HCT116 (cell line): ENCODE data around the gene IPO8. TPM values are rescaled to one million over a fixed set of nuclear protein-coding genes. Genes with fewer than 3 reads are reported as not detected.
A peak's percentile ranks its signal among the peaks of the same experiment; 100 is the strongest.

Experiments used
- ATAC-seq: fragments of 200-7000 bp; cut with Tn5 transposase; 2 replicates; pipeline ENCODE4 v1.9.1; 2020; ENCODE audit warnings: mild to moderate bottlenecking, moderate library complexity
- BruUV-seq: library from RNA; stranded (reverse); fragments of 400-500 nt; replicated peaks from 2 replicates; lab custom pipeline; 2021; lab: Mats Ljungman, UMichigan
- CTCF ChIA-PET: fragments of 300-600 bp; sonication (Branson Sonifier 250); formaldehyde crosslinking; loops from one replicate; lab custom pipeline; 2021; ENCODE audit warnings: antibody characterized with exemption; lab: Charles Lee
- POLR2A ChIA-PET: fragments of 300-600, 350-600 bp; sonication (Branson Sonifier 250); formaldehyde crosslinking; loops from one replicate; lab custom pipeline; 2021; ENCODE audit warnings: antibody characterized with exemption; lab: Charles Lee
- RAD21 ChIA-PET, 2 experiments: fragments of 300-600 bp; sonication (Branson Sonifier 250); formaldehyde crosslinking; loops; one replicate each; lab custom pipeline; 2023; ENCODE audit warnings: low total read pairs in 2 of 2; ENCODE audit not compliant: uncharacterized antibody in 2 of 2, unreplicated experiment in 2 of 2, low non-redundant PET in 1 of 2; lab: Charles Lee
- DNase-seq: peaks from one replicate; pipeline ENCODE4 v3.0.0-alpha.2; 2010; ENCODE audit warnings: low read depth, low spot score
- H2AFZ ChIP-seq: fragments of 200-600 bp; shearing (Covaris generic), sonication (generic); 2 replicates; pipeline ENCODE4 v1.6.1; 2017; ENCODE audit warnings: low read depth, mixed run types, mixed read lengths, antibody characterized with exemption, low read length; ENCODE audit not compliant: poor library complexity, severe bottlenecking
- H3K27ac ChIP-seq: 2 replicates; pipeline ENCODE4 v1.5.1; 2012; ENCODE audit warnings: low read depth, low read length
- H3K27me3 ChIP-seq: fragments of 200-600 bp; sonication (generic); 2 replicates; pipeline ENCODE4 v1.6.1; 2016; ENCODE audit warnings: mixed run types, low read length, mixed read lengths; ENCODE audit not compliant: insufficient read depth
- H3K36me3 ChIP-seq, 2 experiments: fragments of 200-500 bp in 1 of 2; fragments of 200-600 bp in 1 of 2; sonication (Bioruptor generic) in 1 of 2; sonication (generic) in 1 of 2; 2 replicates each; pipeline versions ENCODE4 v1.5.1 to v1.6.1; 2014 to 2016; ENCODE audit warnings: low read length in 2 of 2, inconsistent platforms in 1 of 2, mixed read lengths in 1 of 2, mixed run types in 1 of 2; ENCODE audit not compliant: insufficient read depth in 2 of 2, control insufficient read depth in 1 of 2
- H3K4me1 ChIP-seq, 2 experiments: fragments of 200-600 bp in 1 of 2; sonication (generic) in 1 of 2; 2 replicates each; pipeline versions ENCODE4 v1.5.1 to v1.6.1; 2012 to 2017; ENCODE audit warnings: low read length in 2 of 2, inconsistent platforms in 1 of 2, mild to moderate bottlenecking in 1 of 2, mixed read lengths in 1 of 2, mixed run types in 1 of 2, moderate library complexity in 1 of 2; ENCODE audit not compliant: insufficient read depth in 2 of 2, control insufficient read depth in 1 of 2
- H3K4me2 ChIP-seq: fragments of 200-600 bp; sonication (generic); 2 replicates; pipeline ENCODE4 v1.6.1; 2017; ENCODE audit warnings: mixed run types, low read length, mixed read lengths
- H3K4me3 ChIP-seq, 2 experiments: fragments of 200-600 bp in 1 of 2; sonication (generic) in 1 of 2; replicated peaks in 1 of 2; 2 replicates each; pipeline ENCODE4 v1.5.1; 2011 to 2016; ENCODE audit warnings: low read length in 2 of 2, control low read depth in 1 of 2, low read depth in 1 of 2, mild to moderate bottlenecking in 1 of 2, mixed read lengths in 1 of 2, mixed run types in 1 of 2
- H3K79me2 ChIP-seq: fragments of 200-600 bp; sonication (generic); 2 replicates; pipeline ENCODE4 v1.6.1; 2017; ENCODE audit warnings: mild to moderate bottlenecking, mixed run types, low read length, moderate library complexity, mixed read lengths; ENCODE audit not compliant: insufficient read depth
- H3K9ac ChIP-seq: fragments of 200-600 bp; sonication (generic); 2 replicates; pipeline ENCODE4 v1.6.1; 2016; ENCODE audit warnings: low read length, mixed read lengths
- H3K9me2 ChIP-seq: fragments of 200-600 bp; sonication (generic), shearing (Covaris generic); 2 replicates; pipeline ENCODE4 v1.6.1; 2017; ENCODE audit warnings: mixed run types, mild to moderate bottlenecking, moderate library complexity; ENCODE audit not compliant: insufficient read depth
- H3K9me3 ChIP-seq, 2 experiments: fragments of 200-500 bp in 1 of 2; fragments of 200-600 bp in 1 of 2; sonication (Bioruptor generic) in 1 of 2; sonication (generic) in 1 of 2; 2 replicates each; pipeline ENCODE4 v1.6.1; 2014 to 2017; ENCODE audit warnings: low read length in 2 of 2, mixed read lengths in 2 of 2, inconsistent platforms in 1 of 2, low read depth in 1 of 2, mild to moderate bottlenecking in 1 of 2, mixed run types in 1 of 2, moderate library complexity in 1 of 2; ENCODE audit not compliant: control insufficient read depth in 1 of 2, insufficient read depth in 1 of 2
- H4K20me1 ChIP-seq: fragments of 200-600 bp; sonication (generic), shearing (Covaris generic); 2 replicates; pipeline ENCODE4 v1.6.1; 2017; ENCODE audit warnings: mixed run types, mild to moderate bottlenecking, moderate library complexity; ENCODE audit not compliant: insufficient read depth
- ATF3 ChIP-seq: IDR thresholded peaks from 2 replicates; pipeline ENCODE4 v1.6.1; 2012
- EGR1 ChIP-seq: IDR thresholded peaks from 2 replicates; pipeline ENCODE4 v1.6.1; 2012; ENCODE audit warnings: low read depth
- ELF1 ChIP-seq: IDR thresholded peaks from 2 replicates; pipeline ENCODE4 v1.6.1; 2012; ENCODE audit warnings: low read depth, borderline replicate concordance
- EZH2 ChIP-seq: fragments of 200-600 bp; sonication (generic); IDR thresholded peaks from 2 replicates; pipeline ENCODE4 v1.6.1; 2017; ENCODE audit warnings: antibody characterized with exemption, mixed run types
- EZH2phosphoT487 ChIP-seq: fragments of 200-600 bp; IDR thresholded peaks from 2 replicates; pipeline ENCODE4 v1.6.1; 2018; ENCODE audit warnings: antibody characterized with exemption, borderline replicate concordance
- FOSL1 ChIP-seq: IDR thresholded peaks from 2 replicates; pipeline ENCODE4 v1.6.1; 2012; ENCODE audit warnings: low read depth
- POLR2A ChIP-seq: IDR thresholded peaks from 2 replicates; pipeline ENCODE4 v1.7.0; 2011; ENCODE audit warnings: borderline replicate concordance; ENCODE audit not compliant: insufficient read depth, insufficient read length; ENCODE audit errors: extremely low read depth
- POLR2AphosphoS5 ChIP-seq: IDR thresholded peaks from 2 replicates; pipeline ENCODE4 v1.6.1; 2011; ENCODE audit warnings: mild to moderate bottlenecking, low read depth, low read length, moderate library complexity
- RAD21 ChIP-seq: IDR thresholded peaks from 2 replicates; pipeline ENCODE4 v1.6.1; 2012; ENCODE audit warnings: low read depth, mild to moderate bottlenecking
- REST ChIP-seq: IDR thresholded peaks from 2 replicates; pipeline ENCODE4 v1.6.1; 2012; ENCODE audit warnings: low read depth
- SIN3A ChIP-seq: IDR thresholded peaks from 2 replicates; pipeline ENCODE4 v1.6.1; 2012; ENCODE audit warnings: low read depth
- SRF ChIP-seq: IDR thresholded peaks from 2 replicates; pipeline ENCODE4 v1.6.1; 2012; ENCODE audit warnings: low read depth
- TCF7L2 ChIP-seq: IDR thresholded peaks from 2 replicates; pipeline ENCODE4 v1.7.0; 2011; ENCODE audit warnings: borderline replicate concordance, inconsistent platforms; ENCODE audit not compliant: insufficient read depth, insufficient read length; ENCODE audit errors: extremely low read depth
- YY1 ChIP-seq: IDR thresholded peaks from 2 replicates; pipeline ENCODE4 v1.6.1; 2011; ENCODE audit warnings: low read length, low read depth, moderate library complexity, mild to moderate bottlenecking; ENCODE audit not compliant: insufficient replicate concordance; ENCODE audit errors: extremely low read depth
- ZBTB33 ChIP-seq: IDR thresholded peaks from 2 replicates; pipeline ENCODE4 v1.6.1; 2011; ENCODE audit warnings: mild to moderate bottlenecking, low read length, moderate library complexity; ENCODE audit not compliant: insufficient replicate concordance; ENCODE audit errors: extremely low read depth
- ZFX ChIP-seq: fragments of 450-650 bp; IDR thresholded peaks from 2 replicates; pipeline ENCODE4 v1.6.1; 2017
- ZNF274 ChIP-seq: fragments of 200-500 bp; sonication (Bioruptor generic); IDR thresholded peaks from 2 replicates; pipeline ENCODE4 v1.6.1; 2014; ENCODE audit warnings: mild to moderate bottlenecking, low read depth, low read length, inconsistent platforms
- intact Hi-C: fragments of 100-400 bp; cut with micrococcal nuclease; formaldehyde crosslinking; loops from 2 replicates; pipeline ENCODE4 v1.10.0; 2022
- total RNA-seq: library from RNA; stranded (reverse); gene quantifications from one replicate; pipeline ENCODE4 v1.2.1, GENCODE V29; 2021; ENCODE audit not compliant: unreplicated experiment
- TF ChIP-seq, protein P1 (sequence below): IDR thresholded peaks from 2 replicates; pipeline ENCODE4 v1.6.1; 2012

Gene IPO8
- total RNA-seq, 1 experiment from 2014 or later = 41.4 TPM

- H2AFZ ChIP-seq = peak overlapping the region; percentile 86
- ChIA-PET POLR2A (interaction anchor here (0.6 to 1.3 kb wide), 8 partner anchors 11 to 159 kb away, joined by 3 to 5 read pairs (median 3); no protein-coding TSS in a partner anchor), CTCF (interaction anchor here (0.6 to 1.2 kb wide), 5 partner anchors 17 to 1174 kb away, joined by 3 to 4 read pairs (median 3); no protein-coding TSS in a partner anchor), RAD21 (interaction anchor here (0.6 to 0.7 kb wide), 3 partner anchors 98 to 1175 kb away, joined by 3 to 5 read pairs (median 4); no protein-coding TSS in a partner anchor)
- H4K20me1 ChIP-seq = no peaks in the 10 kb centered on the region
- no peak; the same call in 1 of the 2 replicates for ATAC-seq
- BruUV-seq = TSS peak; percentile 91
- H3K79me2 ChIP-seq = peaks cover 44% of the 10 kb centered on the region
- no peaks in the 10 kb centered on the region for H3K36me3 ChIP-seq
- peak; percentile 13 for DNase-seq
- intact Hi-C loops = loop anchor here (5.0 kb wide), 2 partner anchors 61 to 101 kb away; no protein-coding TSS in a partner anchor
- no peak for TF ChIP-seq POLR2A
- TF ChIP-seq ZFX = 0 out of 2 replicates have a peak, but pooled peaks have one; percentile 3
- no peak for TF ChIP-seq ELF1
- TF ChIP-seq EGR1 = no peak
- TF ChIP-seq ZBTB33 = no peak
- TF ChIP-seq SIN3A = no peak; the same call in 1 of the 2 replicates
- TF ChIP-seq YY1 = no peak
- TF ChIP-seq RAD21 = no peak
- 0 out of 2 replicates have a peak, but pooled peaks have one; percentile 25 for TF ChIP-seq SRF
- no peak for TF ChIP-seq POLR2AphosphoS5
- no peak for TF ChIP-seq TCF7L2
- TF ChIP-seq FOSL1 = no peak
- TF ChIP-seq EZH2 = no peak
- TF ChIP-seq ZNF274 = no peak
- no peak for TF ChIP-seq REST
- TF ChIP-seq, protein P1, sequence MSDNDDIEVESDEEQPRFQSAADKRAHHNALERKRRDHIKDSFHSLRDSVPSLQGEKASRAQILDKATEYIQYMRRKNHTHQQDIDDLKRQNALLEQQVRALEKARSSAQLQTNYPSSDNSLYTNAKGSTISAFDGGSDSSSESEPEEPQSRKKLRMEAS = no peak
- no peak for TF ChIP-seq ATF3
- no peak for TF ChIP-seq EZH2phosphoT487
- H3K4me1 ChIP-seq = peaks cover 12 to 30% of the 10 kb centered on the region in 2 experiments; a peak in 3 of 4 replicates
- H3K9ac ChIP-seq = peak overlapping the region; percentile 81
- H3K9me2 ChIP-seq = no peaks in the 10 kb centered on the region
- H3K4me2 ChIP-seq = peak overlapping the region; percentile 93
- peak overlapping the region; percentile 70; the same call in 1 of the 2 replicates for H3K27ac ChIP-seq
- peak overlapping the region; percentile 88 to 98 for H3K4me3 ChIP-seq
- no peaks in the 10 kb centered on the region for H3K27me3 ChIP-seq
- no peaks in the 10 kb centered on the region for H3K9me3 ChIP-seq
These were observed 387 bp upstream of the IPO8 start for GRCh38 chr12:30696103-30696408.
